CD14-positive monocyte (primary cell): ENCODE results near the gene TYROBP. TPM values are rescaled to one million over a fixed set of nuclear protein-coding genes. Genes with fewer than 3 reads are reported as not detected.

Experiments used
- DNase-seq, 3 donors: peaks; one replicate each; pipeline ENCODE4 v3.0.0-alpha.2; 2011 to 2022
- H2AFZ ChIP-seq: 2 replicates; pipeline ENCODE4 v1.6.0; 2012; ENCODE audit warnings: mild to moderate bottlenecking, low read depth, low read length, inconsistent platforms; ENCODE audit not compliant: insufficient read depth, poor library complexity, severe bottlenecking
- H3K27ac ChIP-seq, 2 donors: 1 replicate in 1 of 2; 2 replicates in 1 of 2; pipeline ENCODE4 v1.5.1; 2012 to 2013; ENCODE audit warnings: low read length in 2 of 2, control low read depth in 1 of 2, inconsistent platforms in 1 of 2, low read depth in 1 of 2, mild to moderate bottlenecking in 1 of 2
- H3K27me3 ChIP-seq, 2 donors: one replicate each; pipeline versions ENCODE4 v1.6.0 to v1.6.1; 2011 to 2013; ENCODE audit warnings: low read length in 2 of 2; ENCODE audit not compliant: control insufficient read depth in 2 of 2, insufficient read depth in 2 of 2
- H3K36me3 ChIP-seq, 2 donors: replicated peaks in 1 of 2; 1 replicate in 1 of 2; 2 replicates in 1 of 2; pipeline versions ENCODE4 v1.5.1 to v1.6.1; 2012 to 2013; ENCODE audit warnings: low read length in 2 of 2, control low read depth in 1 of 2, inconsistent platforms in 1 of 2, mild to moderate bottlenecking in 1 of 2; ENCODE audit not compliant: insufficient read depth in 2 of 2, control insufficient read depth in 1 of 2
- H3K4me1 ChIP-seq, 2 donors: 1 replicate in 1 of 2; 2 replicates in 1 of 2; pipeline versions ENCODE4 v1.5.1 to v1.6.1; 2012 to 2013; ENCODE audit warnings: low read length in 2 of 2, control low read depth in 1 of 2, inconsistent platforms in 1 of 2, mild to moderate bottlenecking in 1 of 2, moderate library complexity in 1 of 2; ENCODE audit not compliant: insufficient read depth in 2 of 2, control insufficient read depth in 1 of 2
- H3K4me2 ChIP-seq: replicated peaks from 2 replicates; pipeline ENCODE3; 2012; ENCODE audit warnings: low read length, moderate library complexity, mild to moderate bottlenecking; ENCODE audit not compliant: poor library complexity, severe bottlenecking; ENCODE audit errors: extremely low read depth
- H3K4me3 ChIP-seq, 3 experiments: fragments of 200-600 bp in 1 of 3; sonication (generic) in 1 of 3; replicated peaks in 1 of 3; 1 replicate in 2 of 3; 2 replicates in 1 of 3; pipeline ENCODE4 v1.5.1; 2011 to 2013; ENCODE audit warnings: low read length in 3 of 3, mild to moderate bottlenecking in 3 of 3, control low read depth in 2 of 3, low read depth in 2 of 3, inconsistent platforms in 1 of 3, moderate library complexity in 1 of 3
- H3K79me2 ChIP-seq: 2 replicates; pipeline ENCODE4 v1.6.0; 2012; ENCODE audit warnings: mild to moderate bottlenecking, control low read depth, inconsistent platforms, low read length, moderate library complexity; ENCODE audit not compliant: insufficient read depth
- H3K9ac ChIP-seq: 2 replicates; pipeline ENCODE4 v1.6.0; 2017; ENCODE audit warnings: low read length, mild to moderate bottlenecking; ENCODE audit not compliant: insufficient read depth, poor library complexity, severe bottlenecking
- H3K9me3 ChIP-seq, 2 donors: replicated peaks in 1 of 2; 1 replicate in 1 of 2; 2 replicates in 1 of 2; pipeline versions ENCODE4 v1.5.1 to v1.6.1; 2012 to 2013; ENCODE audit warnings: low read length in 2 of 2, control low read depth in 1 of 2; ENCODE audit not compliant: control insufficient read depth in 1 of 2, insufficient read depth in 1 of 2
- H4K20me1 ChIP-seq: 2 replicates; pipeline ENCODE4 v1.6.0; 2012; ENCODE audit warnings: mild to moderate bottlenecking, low read length, control low read depth, moderate library complexity; ENCODE audit not compliant: insufficient read depth
- H3K27ac Mint-ChIP-seq, 7 donors: one replicate each; pipeline ENCODE4 v1.8.0; 2020; ENCODE audit warnings: mild to moderate bottlenecking in 7 of 7, mixed read lengths in 7 of 7, moderate library complexity in 6 of 7, inconsistent platforms in 2 of 7
- H3K27me3 Mint-ChIP-seq, 3 donors: one replicate each; pipeline ENCODE4 v1.8.0; 2021 to 2022; ENCODE audit warnings: low read depth in 3 of 3, mild to moderate bottlenecking in 3 of 3, mixed read lengths in 3 of 3, moderate library complexity in 3 of 3, inconsistent platforms in 1 of 3
- H3K36me3 Mint-ChIP-seq, 2 donors: one replicate each; pipeline ENCODE4 v1.8.0; 2020; ENCODE audit warnings: mixed read lengths in 2 of 2, inconsistent platforms in 1 of 2, mild to moderate bottlenecking in 1 of 2
- H3K4me1 Mint-ChIP-seq: one replicate; pipeline ENCODE4 v1.8.0; 2020; ENCODE audit warnings: mild to moderate bottlenecking, mixed read lengths
- H3K4me3 Mint-ChIP-seq, 2 donors: one replicate each; pipeline ENCODE4 v1.8.0; 2020; ENCODE audit warnings: mild to moderate bottlenecking in 2 of 2, mixed read lengths in 2 of 2, moderate library complexity in 1 of 2
- H3K9me3 Mint-ChIP-seq, 7 donors: one replicate each; pipeline ENCODE4 v1.8.0; 2020 to 2022; ENCODE audit warnings: mixed read lengths in 7 of 7, mild to moderate bottlenecking in 6 of 7, moderate library complexity in 6 of 7, inconsistent platforms in 2 of 7
- WGBS: methylation state at CpG from one replicate; pipeline ENCODE4 v1.1.5; 2013; ENCODE audit warnings: missing lambda C conversion rate; ENCODE audit not compliant: insufficient coverage; 5-methylcytosine and 5-hydroxymethylcytosine counted together
- intact Hi-C, 2 donors: fragments of 100-400 bp; cut with micrococcal nuclease; formaldehyde crosslinking; loops; one replicate each; pipeline versions ENCODE4 v1.15.0 to v1.15.1; 2023
- polyA plus RNA-seq, 3 donors: library from polyadenylated mRNA; depleted of rRNA in 1 of 3; unstranded in 2 of 3; stranded (reverse) in 1 of 3; fragments of 300-500 nt in 2 of 3; fragments of >200 nt in 1 of 3; fragmentation: Illumina TruSeq in 2 of 3; gene quantifications; 1 replicate in 2 of 3; 2 replicates in 1 of 3; pipeline ENCODE4 v1.2.3, GENCODE V29; 2012 to 2021
- TF ChIP-seq, protein P1 (sequence below): fragments of 200-600 bp; IDR thresholded peaks from one replicate; pipeline ENCODE4 v1.8.0; 2022; ENCODE audit warnings: antibody characterized with exemption, mild to moderate bottlenecking

Gene TYROBP
- polyA plus RNA-seq, 3 donors, result 3,224 to 6,141 (median 5,182) TPM

DNA sequence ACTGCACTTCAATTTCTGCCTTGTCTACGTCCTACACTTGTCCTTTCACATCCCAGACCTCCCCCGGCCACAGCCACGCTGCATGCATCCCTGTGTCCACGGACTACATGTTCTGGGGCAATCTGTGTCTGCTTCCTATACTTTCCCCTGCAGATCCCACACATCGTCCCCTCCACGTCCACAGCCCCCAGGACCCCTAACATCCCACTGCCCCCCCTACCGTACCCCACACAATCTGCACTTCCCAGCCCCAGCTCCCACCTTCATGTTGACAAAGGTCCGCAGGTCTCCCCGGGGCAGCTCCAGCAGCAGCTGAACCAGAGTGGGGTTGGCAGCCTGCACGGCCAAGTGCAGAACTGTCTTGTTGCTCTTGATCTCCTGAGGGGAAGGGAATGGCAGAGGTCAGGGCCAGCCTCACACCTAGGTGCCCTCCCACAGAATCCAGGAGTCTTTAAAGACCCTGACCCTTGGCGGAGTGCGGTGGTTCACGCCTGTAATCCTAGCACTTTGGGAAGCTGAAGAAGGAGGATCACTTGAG is 17.9 kb downstream of the TYROBP start:
- Mint-ChIP-seq H3K4me3 (no peak overlapping the region), H3K27ac (peak overlapping the region in 3 of 7 donors; percentile 4 to 57 (median 45)), H3K9me3 (no peaks in the 10 kb centered on the region), H3K27me3 (peaks cover 0 to 3% (median 2%) of the 10 kb centered on the region in 3 donors), H3K4me1 (peaks cover 3% of the 10 kb centered on the region), H3K36me3 (peaks cover 69 to 88% of the 10 kb centered on the region in 2 donors)
- DNase-seq, result no peak
- Histone ChIP-seq H3K27me3 (no peaks in the 10 kb centered on the region), H3K9ac (no peak overlapping the region), H3K36me3 (peaks cover 68 to 86% of the 10 kb centered on the region in 2 donors), H3K79me2 (peaks cover 34% of the 10 kb centered on the region), H3K4me2 (no peak overlapping the region), H3K4me1 (no peaks in the 10 kb centered on the region), H3K27ac (no peak overlapping the region), H3K9me3 (no peaks in the 10 kb centered on the region), H4K20me1 (peaks cover 89% of the 10 kb centered on the region), H3K4me3 (no peak overlapping the region), H2AFZ (no peak overlapping the region)
- TF ChIP-seq, protein P1, sequence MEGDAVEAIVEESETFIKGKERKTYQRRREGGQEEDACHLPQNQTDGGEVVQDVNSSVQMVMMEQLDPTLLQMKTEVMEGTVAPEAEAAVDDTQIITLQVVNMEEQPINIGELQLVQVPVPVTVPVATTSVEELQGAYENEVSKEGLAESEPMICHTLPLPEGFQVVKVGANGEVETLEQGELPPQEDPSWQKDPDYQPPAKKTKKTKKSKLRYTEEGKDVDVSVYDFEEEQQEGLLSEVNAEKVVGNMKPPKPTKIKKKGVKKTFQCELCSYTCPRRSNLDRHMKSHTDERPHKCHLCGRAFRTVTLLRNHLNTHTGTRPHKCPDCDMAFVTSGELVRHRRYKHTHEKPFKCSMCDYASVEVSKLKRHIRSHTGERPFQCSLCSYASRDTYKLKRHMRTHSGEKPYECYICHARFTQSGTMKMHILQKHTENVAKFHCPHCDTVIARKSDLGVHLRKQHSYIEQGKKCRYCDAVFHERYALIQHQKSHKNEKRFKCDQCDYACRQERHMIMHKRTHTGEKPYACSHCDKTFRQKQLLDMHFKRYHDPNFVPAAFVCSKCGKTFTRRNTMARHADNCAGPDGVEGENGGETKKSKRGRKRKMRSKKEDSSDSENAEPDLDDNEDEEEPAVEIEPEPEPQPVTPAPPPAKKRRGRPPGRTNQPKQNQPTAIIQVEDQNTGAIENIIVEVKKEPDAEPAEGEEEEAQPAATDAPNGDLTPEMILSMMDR, result no peak
- WGBS, result 98% methylated on average over 7 of the region's 13 CpGs
- intact Hi-C loops, result no loop called here

DNA sequence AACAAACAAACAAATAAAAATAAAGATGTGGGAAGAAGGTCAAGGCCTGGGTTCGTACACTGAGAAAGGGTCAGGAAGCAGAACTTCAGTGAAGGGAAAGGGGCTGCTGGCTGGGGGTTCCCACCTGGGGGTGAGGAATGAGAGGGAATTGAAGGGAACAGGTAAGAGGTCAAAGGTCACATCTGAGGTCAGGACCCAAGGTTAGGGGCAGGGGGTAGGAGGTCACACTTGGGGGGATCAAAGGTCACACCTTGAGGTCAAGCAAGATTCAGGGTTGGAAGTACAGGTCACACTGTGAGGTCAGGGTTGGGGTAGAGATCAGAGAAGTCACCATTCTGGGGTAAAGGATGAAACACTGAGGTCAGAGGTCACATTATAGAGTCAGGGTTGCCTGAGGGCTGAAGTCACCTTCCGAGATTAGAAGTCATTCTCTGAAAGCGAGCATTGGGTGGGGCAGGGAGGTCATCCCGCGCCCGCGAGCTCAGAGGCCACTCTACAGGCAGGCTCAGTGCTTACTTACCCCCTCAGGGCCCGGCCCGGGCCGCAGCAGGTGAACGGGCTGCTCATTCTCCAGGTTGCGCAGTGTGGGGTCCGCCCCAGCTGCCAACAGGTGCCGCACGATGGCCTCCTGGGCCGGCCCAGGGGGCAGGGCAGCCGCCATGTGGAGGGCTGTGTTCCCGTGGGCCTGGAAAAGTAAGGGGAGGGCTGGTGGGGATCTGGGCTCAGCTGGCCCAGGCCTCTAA is 18.6 kb downstream of the TYROBP start:
- no peaks in the 10 kb centered on the region for H3K4me1 ChIP-seq
- H3K27ac ChIP-seq, result no peak overlapping the region
- no peaks in the 10 kb centered on the region for H3K27me3 ChIP-seq
- no peak for DNase-seq
- Mint-ChIP-seq H3K4me3 (no peak overlapping the region), H3K9me3 (no peaks in the 10 kb centered on the region), H3K4me1 (peaks cover 3% of the 10 kb centered on the region), H3K36me3 (peaks cover 64 to 81% of the 10 kb centered on the region in 2 donors), H3K27ac (peak overlapping the region in 4 of 7 donors; percentile 9 to 84 (median 38)), H3K27me3 (peaks cover 0 to 3% (median 2%) of the 10 kb centered on the region in 3 donors)
- H2AFZ ChIP-seq, result no peak overlapping the region
- H3K79me2 ChIP-seq, result peaks cover 31% of the 10 kb centered on the region
- no peak overlapping the region for H3K9ac ChIP-seq
- H3K4me2 ChIP-seq, result no peak overlapping the region
- TF ChIP-seq, protein P1, result no peak
- no peak overlapping the region for H3K4me3 ChIP-seq
- H4K20me1 ChIP-seq, result peaks cover 83% of the 10 kb centered on the region
- H3K36me3 ChIP-seq, result peaks cover 62 to 79% of the 10 kb centered on the region in 2 donors
- intact Hi-C loops, result no loop called here
- 96% methylated on average over 15 of the region's 18 CpGs for WGBS
- H3K9me3 ChIP-seq, result no peaks in the 10 kb centered on the region
